ENCODE measurements around the gene ACOX2. TPM values are rescaled to one million over a fixed set of nuclear protein-coding genes. Genes with fewer than 3 reads are reported as not detected.

ACOX2 gene
- total RNA-seq, 1 experiment from 2014 or later = 7.2 TPM

DNA sequence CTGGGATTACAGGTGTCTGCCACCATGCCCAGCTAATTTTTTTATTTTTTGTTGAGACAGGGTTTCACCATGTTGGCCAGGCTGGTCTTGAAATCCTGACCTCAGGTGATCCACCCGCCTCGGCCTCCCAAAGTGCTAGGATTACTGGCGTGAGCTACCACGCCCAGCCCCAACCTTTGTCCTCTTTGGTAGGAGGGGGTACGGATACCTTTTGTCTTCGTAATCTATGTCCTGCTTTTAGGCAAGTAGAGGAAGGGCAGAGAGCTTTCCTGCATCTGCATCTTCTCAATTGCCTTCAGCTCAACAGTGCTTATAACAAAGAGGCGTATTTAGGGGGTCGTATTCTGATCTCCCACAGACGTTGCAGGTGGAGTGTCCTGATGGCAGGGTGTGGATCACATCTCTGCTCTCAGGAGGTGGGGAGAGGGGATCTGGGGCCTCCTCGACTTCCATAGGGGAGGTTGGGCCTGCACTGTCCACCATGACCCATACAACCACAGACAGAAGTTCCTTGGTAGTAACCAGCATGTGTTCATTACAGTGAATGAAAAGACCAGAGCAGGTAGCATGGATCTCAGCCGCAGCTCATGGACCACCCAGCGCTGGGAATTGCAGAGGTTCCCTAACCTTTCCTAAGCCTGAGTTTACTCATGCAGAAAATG, 66.5 kb downstream of the ACOX2 start:
- Histone ChIP-seq H3K9me3 (ENCODE audit: low read depth, low read length, poor library complexity, severe bottlenecking) (no peaks in the 10 kb centered on the region), H3K36me3 (ENCODE audit: insufficient read depth, low read length, poor library complexity, severe bottlenecking) (no peaks in the 10 kb centered on the region), H3K4me3 (ENCODE audit: low read depth, low read length, poor library complexity, severe bottlenecking) (no peak overlapping the region), H3K27ac (ENCODE audit: low read depth, low read length, poor library complexity, severe bottlenecking) (peak overlapping the region; percentile 87), H3K27me3 (replicated peaks; ENCODE audit: insufficient read depth, low read depth, low read length, poor library complexity) (no peaks in the 10 kb centered on the region), H3K4me1 (ENCODE audit: insufficient read depth, low read length, poor library complexity, severe bottlenecking) (peaks cover 31% of the 10 kb centered on the region)
- POLR2A ChIA-PET (ENCODE audit: low non-redundant PET) = no interaction called here
- intact Hi-C loops (cut with micrococcal nuclease; ENCODE audit: unreplicated experiment) = no loop called here
- TF ChIP-seq EZH2 (IDR thresholded peaks at IDR 0.05; ENCODE audit: borderline replicate concordance, low read depth, low read length, poor library complexity, severe bottlenecking) (no peak), CTCF (conservative IDR thresholded peaks at IDR 0.05; ENCODE audit: low read depth, low read length) (no peak)
- DNase-seq (ENCODE audit: low spot score) = no peak
- BruUV-seq (replicated peaks) = no TSS peak
- CTCF ChIA-PET = no interaction called here

DNA sequence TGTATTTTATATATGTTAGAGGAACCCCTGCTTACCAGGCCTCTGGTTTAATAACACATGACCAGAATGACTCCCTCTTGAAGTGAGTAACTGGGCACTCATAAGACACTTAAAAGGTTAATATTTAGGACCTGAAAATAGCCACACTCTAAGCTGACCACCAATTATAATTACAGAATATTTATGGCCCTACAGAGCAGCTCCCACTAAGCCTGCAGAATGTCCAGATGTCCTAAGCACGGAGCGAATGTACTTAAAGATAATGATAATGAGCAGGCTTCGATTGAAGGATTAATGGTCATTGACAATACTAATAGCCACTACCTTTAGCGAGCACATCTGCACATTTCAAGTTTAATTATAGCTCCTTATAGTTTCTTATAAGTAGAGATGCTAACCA, 67.9 kb downstream of the ACOX2 start:
- TF ChIP-seq CTCF (conservative IDR thresholded peaks at IDR 0.05; ENCODE audit: low read depth, low read length) (no peak), EZH2 (IDR thresholded peaks at IDR 0.05; ENCODE audit: borderline replicate concordance, low read depth, low read length, poor library complexity, severe bottlenecking) (no peak)
- H3K4me1 ChIP-seq (ENCODE audit: insufficient read depth, low read length, poor library complexity, severe bottlenecking) = peaks cover 23% of the 10 kb centered on the region
- no peaks in the 10 kb centered on the region for H3K36me3 ChIP-seq (ENCODE audit: insufficient read depth, low read length, poor library complexity, severe bottlenecking)
- no TSS peak for BruUV-seq (replicated peaks)
- H3K27ac ChIP-seq (ENCODE audit: low read depth, low read length, poor library complexity, severe bottlenecking) = no peak overlapping the region
- H3K9me3 ChIP-seq (ENCODE audit: low read depth, low read length, poor library complexity, severe bottlenecking) = no peaks in the 10 kb centered on the region
- no peak for DNase-seq (ENCODE audit: low spot score)
- H3K27me3 ChIP-seq (replicated peaks; ENCODE audit: insufficient read depth, low read depth, low read length, poor library complexity) = no peaks in the 10 kb centered on the region
- intact Hi-C loops (cut with micrococcal nuclease; ENCODE audit: unreplicated experiment) = no loop called here
- no peak overlapping the region for H3K4me3 ChIP-seq (ENCODE audit: low read depth, low read length, poor library complexity, severe bottlenecking)
- ChIA-PET POLR2A (ENCODE audit: low non-redundant PET) (no interaction called here), CTCF (no interaction called here)

GRCh38 chr3:58466899-58467563, 70.0 kb downstream of the ACOX2 start:
- CTCF ChIA-PET = no interaction called here
- Histone ChIP-seq H3K9me3 (ENCODE audit: low read depth, low read length, poor library complexity, severe bottlenecking) (no peaks in the 10 kb centered on the region), H3K27ac (ENCODE audit: low read depth, low read length, poor library complexity, severe bottlenecking) (no peak overlapping the region)

More at GRCh38 chr3:58466899-58467563, 70.0 kb downstream of the ACOX2 start:
- no peak for TF ChIP-seq EZH2 (IDR thresholded peaks at IDR 0.05; ENCODE audit: borderline replicate concordance, low read depth, low read length, poor library complexity, severe bottlenecking)
- POLR2A ChIA-PET (ENCODE audit: low non-redundant PET) = no interaction called here
- H3K27me3 ChIP-seq (replicated peaks; ENCODE audit: insufficient read depth, low read depth, low read length, poor library complexity) = no peaks in the 10 kb centered on the region
- BruUV-seq (replicated peaks) = no TSS peak
- peaks cover 33% of the 10 kb centered on the region for H3K4me1 ChIP-seq (ENCODE audit: insufficient read depth, low read length, poor library complexity, severe bottlenecking)
- no peak overlapping the region for H3K4me3 ChIP-seq (ENCODE audit: low read depth, low read length, poor library complexity, severe bottlenecking)
- intact Hi-C loops (cut with micrococcal nuclease; ENCODE audit: unreplicated experiment) = no loop called here
- DNase-seq (ENCODE audit: low spot score) = no peak
- no peaks in the 10 kb centered on the region for H3K36me3 ChIP-seq (ENCODE audit: insufficient read depth, low read length, poor library complexity, severe bottlenecking)

Data from A673 (cell line).